Kidney epithelial cell (primary cell): ENCODE results near the gene PIP4K2A. TPM values are rescaled to one million over a fixed set of nuclear protein-coding genes. Genes with fewer than 3 reads are reported as not detected.

Source experiments
- DNase-seq: peaks from one replicate; pipeline ENCODE4 v3.0.0-alpha.2; 2010; ENCODE audit warnings: low read depth
- H3K27me3 ChIP-seq: 2 replicates; pipeline ENCODE4 v1.6.0; 2011; ENCODE audit warnings: low read length; ENCODE audit not compliant: control insufficient read depth, insufficient read depth
- H3K36me3 ChIP-seq: 2 replicates; pipeline ENCODE4 v1.5.1; 2011; ENCODE audit warnings: low read length; ENCODE audit not compliant: control insufficient read depth, insufficient read depth
- H3K4me3 ChIP-seq: 2 replicates; pipeline ENCODE4 v1.5.1; 2011; ENCODE audit warnings: low read depth, mild to moderate bottlenecking, control low read depth, low read length
- CTCF ChIP-seq: IDR thresholded peaks from 2 replicates; pipeline ENCODE4 v1.5.1; 2011; ENCODE audit warnings: mild to moderate bottlenecking, moderate library complexity, low read length, control low read depth, inconsistent platforms; ENCODE audit not compliant: insufficient read depth, poor library complexity, severe bottlenecking
- total RNA-seq: library from RNA; depleted of rRNA; stranded (reverse); fragments of >200 nt; gene quantifications from 2 replicates; pipeline ENCODE4 v1.2.3, GENCODE V29; 2015

The PIP4K2A gene
- total RNA-seq, 1 donor from 2014 or later: 23.6 TPM

DNA sequence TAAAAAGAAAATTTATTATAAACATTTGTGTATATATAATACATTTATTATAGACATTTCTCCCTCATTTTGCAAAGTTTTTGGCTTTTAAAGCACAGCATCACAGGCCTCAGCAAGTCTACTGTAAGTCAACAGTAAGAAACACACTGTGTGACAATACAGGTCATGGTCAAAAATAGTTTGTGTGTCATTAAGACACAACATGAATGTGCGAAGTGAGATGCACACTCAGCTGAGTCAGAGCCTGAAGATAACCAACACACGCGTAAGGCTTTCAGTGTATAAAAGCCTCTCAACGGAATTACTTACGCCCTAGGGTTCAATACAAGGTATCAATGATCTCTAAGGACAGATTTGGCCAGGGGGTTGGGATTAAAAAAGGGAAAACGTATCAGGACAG, 157.6 kb downstream of the PIP4K2A start:
- no peak overlapping the region for H3K4me3 ChIP-seq
- H3K27me3 ChIP-seq: no peaks in the 10 kb centered on the region
- H3K36me3 ChIP-seq: no peaks in the 10 kb centered on the region
- no peak for TF ChIP-seq CTCF
- DNase-seq: no peak

DNA sequence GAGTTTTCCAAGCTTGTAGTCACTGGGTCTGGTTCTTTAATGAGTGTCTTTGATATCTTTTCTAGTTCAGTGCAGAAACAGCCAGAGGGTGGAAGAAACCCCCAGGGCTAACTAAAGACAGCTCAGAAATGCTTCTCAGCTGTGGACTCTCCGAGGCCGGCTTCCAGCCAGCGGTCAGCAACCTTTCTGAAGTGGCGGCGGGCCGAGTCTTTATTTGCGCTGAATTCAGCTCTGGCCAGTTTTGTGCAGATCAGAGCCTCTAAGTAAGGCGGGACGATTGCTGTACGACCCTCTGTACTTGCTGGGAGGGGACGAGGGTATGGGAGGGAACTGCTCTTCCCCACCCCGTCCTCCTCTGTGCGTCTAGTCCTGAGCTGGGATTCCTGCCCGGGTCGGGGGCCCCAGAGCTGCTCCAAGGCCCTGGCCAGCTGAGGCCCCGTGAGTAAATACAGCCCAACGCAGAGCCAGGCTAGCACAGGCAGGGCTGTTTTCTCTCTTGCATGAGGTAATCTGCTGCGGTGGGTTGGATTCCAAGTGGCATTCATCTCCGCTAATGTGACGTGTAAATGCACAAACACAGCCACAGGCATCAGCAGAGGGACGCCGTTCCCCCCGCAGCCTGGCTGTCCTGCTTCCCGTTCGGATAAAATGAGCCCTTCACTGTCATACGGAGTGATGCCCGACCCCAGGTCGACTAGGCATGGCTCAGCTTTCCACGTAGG, 159.8 kb downstream of the PIP4K2A start:
- TF ChIP-seq CTCF: no peak
- no peaks in the 10 kb centered on the region for H3K27me3 ChIP-seq
- H3K4me3 ChIP-seq: no peak overlapping the region
- DNase-seq: peak; percentile 4
- H3K36me3 ChIP-seq: peaks cover 2% of the 10 kb centered on the region

DNA sequence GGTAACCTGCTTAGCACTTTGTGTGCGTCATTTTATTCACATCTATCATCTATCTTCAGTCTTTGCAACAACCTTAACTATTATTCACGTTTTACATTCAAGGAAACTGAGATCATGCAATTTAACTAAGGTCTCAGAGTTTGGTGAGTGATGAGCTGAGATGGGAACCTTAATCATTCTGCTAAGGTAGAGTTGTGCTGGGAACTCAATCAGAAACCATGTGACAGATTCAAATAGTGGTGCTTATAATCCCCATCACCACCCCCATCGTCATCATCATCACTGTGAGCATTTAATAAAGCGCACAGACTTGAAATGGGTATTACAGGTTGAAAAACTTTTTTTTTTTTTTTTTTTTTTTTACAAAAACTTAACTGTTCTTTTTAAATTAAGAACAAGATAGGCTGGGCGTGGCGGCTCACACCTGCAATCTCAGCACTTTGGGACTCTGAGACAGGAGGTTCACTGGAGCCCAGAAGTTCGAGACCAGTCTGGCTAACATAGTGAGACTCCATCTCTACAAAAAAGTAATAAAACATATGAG, 160.9 kb downstream of the PIP4K2A start:
- Histone ChIP-seq H3K4me3 (no peak overlapping the region), H3K36me3 (peaks cover 2% of the 10 kb centered on the region), H3K27me3 (no peaks in the 10 kb centered on the region)
- TF ChIP-seq CTCF: no peak
- DNase-seq: no peak

DNA sequence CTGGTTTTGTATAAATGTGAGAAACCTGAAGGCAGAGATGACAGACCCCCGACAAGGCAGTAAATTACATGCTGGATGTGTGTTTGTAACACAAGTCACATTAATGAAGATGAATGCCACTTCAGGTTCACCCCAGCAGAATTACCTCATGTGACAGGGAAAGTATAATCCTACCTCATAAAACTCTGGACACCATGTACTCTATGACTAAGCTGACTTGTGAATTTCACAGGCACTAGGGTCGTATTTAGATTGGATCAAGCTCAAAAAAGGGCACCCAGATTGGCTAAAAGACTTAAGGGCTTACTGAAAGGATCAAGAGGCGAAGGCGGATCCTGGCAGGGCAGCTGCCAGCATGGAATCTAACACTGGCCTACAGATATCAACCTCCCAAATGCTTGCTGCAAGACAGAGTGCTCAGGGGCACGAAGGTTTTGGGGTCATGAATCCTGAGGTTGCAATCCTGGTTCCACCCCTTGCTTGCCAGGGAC, 161.4 kb downstream of the PIP4K2A start:
- Histone ChIP-seq H3K36me3 (peaks cover 2% of the 10 kb centered on the region), H3K4me3 (no peak overlapping the region), H3K27me3 (no peaks in the 10 kb centered on the region)
- DNase-seq: peak; percentile 10
- TF ChIP-seq CTCF: no peak

GRCh38 chr10:22551681-22552365, 162.6 kb downstream of the PIP4K2A start:
- no peak overlapping the region for H3K4me3 ChIP-seq
- DNase-seq: no peak
- no peaks in the 10 kb centered on the region for H3K27me3 ChIP-seq
- H3K36me3 ChIP-seq: peaks cover 2% of the 10 kb centered on the region
- TF ChIP-seq CTCF: no peak
